Daoy (cell line): ENCODE data around the gene CYSRT1. TPM values are rescaled to one million over a fixed set of nuclear protein-coding genes. Genes with fewer than 3 reads are reported as not detected.

ENCODE experiments used
- DNase-seq: peaks from one replicate; pipeline ENCODE4 v3.0.0-alpha.2; 2015; ENCODE audit warnings: low read depth
- total RNA-seq: library from RNA; depleted of rRNA; stranded (reverse); fragments of >200 nt; shearing (Covaris generic); gene quantifications from 2 replicates; pipeline ENCODE4 v1.2.3, GENCODE V29; 2014

Gene CYSRT1
- total RNA-seq, 1 experiment from 2014 or later: 0.91 TPM

DNA sequence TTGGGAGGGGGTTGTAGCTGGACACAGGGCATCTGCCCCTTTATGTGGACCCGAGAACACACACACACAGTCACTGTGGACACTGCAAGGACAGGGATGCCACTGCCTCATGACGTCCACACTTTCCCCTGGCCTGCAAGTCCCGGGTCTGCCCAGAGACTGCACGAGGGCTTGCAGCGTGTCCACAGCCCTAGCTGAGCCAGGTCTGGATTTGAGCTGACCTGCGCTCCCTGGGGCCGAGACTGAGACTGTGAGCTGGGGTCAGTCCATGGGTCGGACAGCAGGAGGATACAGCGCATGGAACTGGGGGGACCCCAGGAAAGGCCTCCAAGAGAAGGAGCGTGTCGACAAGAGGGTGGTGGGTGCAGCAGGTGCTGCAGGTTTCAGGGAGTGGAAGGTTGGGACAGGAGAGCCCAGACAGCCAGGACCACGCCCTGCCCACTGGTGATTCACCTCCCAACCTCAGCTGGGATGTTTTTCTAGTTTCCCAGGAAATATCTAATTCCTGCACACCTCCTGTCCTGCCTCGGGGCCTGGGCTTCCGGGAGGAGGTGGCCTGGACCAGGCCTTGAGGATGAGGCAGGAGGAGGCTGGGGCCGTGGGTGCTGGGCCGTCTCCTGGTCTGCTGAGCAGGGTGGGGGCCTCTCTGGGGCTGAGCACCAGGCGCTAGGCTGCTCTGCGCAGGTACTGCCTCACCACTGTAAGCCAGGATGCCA lies 1.5 kb downstream of the CYSRT1 start:
- DNase-seq: peak; percentile 67

DNA sequence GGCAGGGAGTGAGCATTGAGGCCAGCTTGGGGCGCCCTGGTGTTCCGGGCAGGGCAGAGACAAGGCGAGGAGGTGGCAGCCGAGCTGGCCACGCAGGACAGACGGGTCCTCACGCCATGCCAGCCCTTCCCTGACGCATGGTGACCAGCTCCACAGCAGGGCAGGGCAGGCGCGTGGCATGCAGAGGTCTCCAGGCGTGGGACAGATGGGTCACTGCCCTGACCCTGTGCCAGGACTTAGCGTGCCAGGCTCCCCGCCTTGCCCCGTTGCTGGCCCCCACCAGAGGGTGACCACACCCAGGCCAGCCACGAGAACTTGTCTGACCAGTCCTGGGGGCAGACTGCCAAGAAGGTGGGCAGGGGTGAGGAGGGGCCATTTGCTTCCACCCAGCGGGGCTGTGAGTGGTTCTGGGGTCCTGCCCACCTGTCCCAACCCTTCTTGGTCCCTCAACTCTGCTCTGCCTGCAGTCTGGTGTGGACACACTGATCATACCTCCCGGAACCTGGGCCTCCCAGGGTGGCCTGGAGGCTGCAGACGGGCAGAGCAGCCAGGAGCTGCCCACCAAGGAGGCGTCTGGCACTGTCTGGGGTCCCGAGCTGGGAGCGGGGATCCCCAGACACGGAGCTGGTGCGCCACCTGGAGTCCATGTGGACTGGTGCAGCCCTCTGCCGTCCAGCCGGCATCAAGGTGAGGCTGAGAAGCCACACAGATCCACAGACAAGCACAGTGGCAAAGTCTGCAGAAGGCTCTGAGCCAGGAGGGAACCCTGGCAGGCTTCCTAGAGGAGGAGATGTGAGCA lies 2.3 kb downstream of the CYSRT1 start, which contains the start of gene RNF224:
TSS of gene RNF224 (plus strand) at position 449 of the 799 bp plus-strand sequence. CDS start 834 bp downstream, outside the sequence.
- peak; percentile 90 for DNase-seq

DNA sequence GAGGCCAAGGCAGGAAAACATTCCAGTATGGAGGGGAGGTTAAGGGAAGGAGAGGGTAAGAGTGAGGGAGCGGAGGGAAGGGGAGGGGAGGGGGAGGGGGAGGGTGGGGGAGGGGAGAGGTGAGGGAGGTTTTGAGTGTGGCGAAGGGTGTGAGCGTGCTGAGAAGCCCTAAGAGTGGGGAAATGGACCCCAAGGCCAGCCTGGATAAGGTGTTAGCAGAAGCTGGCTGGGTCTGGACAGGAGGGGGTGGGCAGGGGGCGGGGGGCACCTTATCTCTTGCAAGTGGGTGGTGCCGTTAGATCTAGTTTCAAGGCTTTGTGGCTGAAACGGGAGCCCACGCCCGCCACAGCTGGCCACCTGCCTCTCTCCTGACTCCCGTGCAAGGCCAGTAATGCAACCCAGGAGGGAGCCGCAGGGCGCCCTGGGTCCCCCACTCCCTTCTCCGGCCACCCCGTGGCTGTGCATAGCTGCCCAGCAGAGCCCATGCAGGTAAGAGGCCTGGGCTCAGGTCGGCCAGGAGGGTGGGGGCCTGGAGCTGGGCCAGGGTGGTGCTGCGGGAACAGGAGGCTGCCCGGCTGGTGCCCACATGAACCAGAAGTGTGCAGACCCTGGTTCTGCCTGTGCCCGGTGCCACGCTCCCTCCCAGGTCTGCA lies 3.0 kb downstream of the CYSRT1 start:
- no peak for DNase-seq

- DNase-seq: no peak
These were observed 3.6 kb downstream of the CYSRT1 start for GRCh38 chr9:137228506-137228967.

DNA sequence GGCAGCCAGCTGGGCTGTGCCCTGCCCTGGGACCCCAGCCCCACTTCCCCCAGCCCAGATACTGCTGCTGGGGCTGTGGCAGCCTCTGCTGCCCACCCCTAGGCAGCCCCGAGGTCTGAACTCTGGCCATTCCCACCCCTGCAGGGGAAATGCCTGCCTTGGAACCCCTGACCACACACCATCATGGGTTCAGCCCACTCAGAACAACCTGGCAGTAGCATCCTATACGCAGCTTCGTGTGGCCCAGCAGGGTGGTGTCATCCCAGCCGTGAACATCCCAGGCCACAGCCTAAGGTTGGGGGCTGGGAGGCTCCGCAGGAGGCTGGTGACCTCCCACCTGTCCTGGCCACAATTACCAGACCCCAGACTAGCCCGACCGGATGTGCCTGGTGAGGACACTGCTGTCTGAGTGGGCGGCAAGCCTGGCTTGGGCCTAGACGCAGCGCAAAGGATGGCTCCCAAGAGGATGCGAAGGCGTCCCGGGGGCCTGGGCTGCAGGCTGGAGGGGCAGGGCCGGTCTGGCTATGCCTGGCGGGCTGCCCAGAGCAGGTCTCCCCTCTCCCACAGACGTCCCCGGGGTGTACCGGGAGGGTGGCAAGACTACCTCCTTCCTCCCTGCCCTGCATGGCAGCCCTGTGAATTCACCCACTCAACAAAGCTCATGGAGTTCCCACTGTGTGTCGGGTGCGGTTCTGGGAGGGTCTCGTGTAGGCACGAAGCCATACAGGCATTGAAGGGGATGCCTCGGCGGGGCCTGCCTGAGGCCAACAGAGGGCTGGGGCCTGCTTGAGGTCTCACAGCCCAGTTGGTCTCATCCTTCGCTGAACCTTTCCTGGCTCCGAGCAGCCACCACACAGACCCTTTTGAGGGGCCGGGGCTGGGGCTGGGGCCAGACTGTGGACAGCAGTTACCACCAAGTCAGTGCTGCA lies 4.3 kb downstream of the CYSRT1 start:
- no peak for DNase-seq

DNA sequence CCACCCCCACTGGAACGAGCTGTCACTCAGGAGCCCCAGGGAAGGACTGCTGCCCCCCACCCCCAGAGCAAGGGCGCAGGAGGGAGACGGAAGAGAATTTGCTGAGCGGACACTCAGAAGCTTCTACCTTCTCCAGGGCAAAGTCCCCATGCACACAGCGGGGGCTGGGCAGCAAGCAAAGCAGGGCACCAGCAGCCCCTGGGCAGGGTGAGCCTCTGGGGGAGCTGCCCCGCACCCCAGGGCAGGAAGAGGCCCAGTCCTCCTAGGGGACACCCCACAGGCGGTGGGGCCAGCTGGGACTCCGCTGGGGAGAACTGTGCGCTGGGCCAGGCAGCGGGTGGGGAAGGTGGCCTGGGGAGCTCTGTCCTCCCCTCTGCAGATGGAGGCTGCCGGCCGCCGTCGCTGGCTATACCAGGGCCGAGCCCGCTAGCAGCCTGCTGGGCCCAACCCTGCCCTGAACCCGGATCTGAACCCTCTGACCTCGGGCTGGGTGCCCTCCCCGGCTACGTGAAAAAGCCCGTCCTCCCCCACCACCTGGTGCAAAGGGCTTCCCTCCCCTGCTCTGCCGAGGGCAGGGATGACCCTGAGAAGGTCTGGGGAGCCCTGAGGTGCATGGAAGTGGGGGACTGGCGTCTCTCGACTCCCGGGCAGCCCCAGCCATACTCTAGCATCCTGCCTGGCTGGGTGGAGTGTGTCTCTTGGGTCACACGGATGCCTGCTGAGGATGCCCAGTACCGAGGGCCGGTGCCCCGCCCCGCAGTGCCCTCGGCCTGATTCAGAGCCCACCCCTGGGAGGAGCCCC lies 5.1 kb downstream of the CYSRT1 start:
- DNase-seq: no peak

GRCh38 chr9:137230705-137231371 lies 5.9 kb downstream of the CYSRT1 start, which contains the start of gene SLC34A3:
Gene SLC34A3 (plus strand): TSS chr9:137230901. CDS start chr9:137231703, 802 bp downstream.
- DNase-seq: no peak

- DNase-seq: no peak
These were observed 6.5 kb downstream of the CYSRT1 start for GRCh38 chr9:137231372-137232039.

- DNase-seq: no peak
These were observed 7.1 kb downstream of the CYSRT1 start for GRCh38 chr9:137232101-137232500.

DNA sequence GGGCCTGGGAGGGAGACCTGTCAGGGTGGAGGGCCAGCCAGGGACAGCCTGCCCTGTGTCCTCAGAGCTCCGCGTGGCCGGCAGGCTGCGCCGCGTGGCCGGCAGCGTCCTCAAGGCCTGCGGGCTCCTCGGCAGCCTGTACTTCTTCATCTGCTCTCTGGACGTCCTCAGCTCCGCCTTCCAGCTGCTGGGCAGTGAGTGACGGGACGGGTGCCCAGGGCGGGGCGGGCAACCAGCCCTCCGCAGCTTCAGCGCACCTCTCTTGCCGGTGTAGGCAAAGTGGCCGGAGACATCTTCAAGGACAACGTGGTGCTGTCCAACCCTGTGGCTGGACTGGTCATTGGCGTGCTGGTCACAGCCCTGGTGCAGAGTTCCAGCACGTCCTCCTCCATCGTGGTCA lies 7.5 kb downstream of the CYSRT1 start:
- no peak for DNase-seq

- DNase-seq: no peak
These were observed 8.4 kb downstream of the CYSRT1 start for GRCh38 chr9:137233143-137233980.

DNA sequence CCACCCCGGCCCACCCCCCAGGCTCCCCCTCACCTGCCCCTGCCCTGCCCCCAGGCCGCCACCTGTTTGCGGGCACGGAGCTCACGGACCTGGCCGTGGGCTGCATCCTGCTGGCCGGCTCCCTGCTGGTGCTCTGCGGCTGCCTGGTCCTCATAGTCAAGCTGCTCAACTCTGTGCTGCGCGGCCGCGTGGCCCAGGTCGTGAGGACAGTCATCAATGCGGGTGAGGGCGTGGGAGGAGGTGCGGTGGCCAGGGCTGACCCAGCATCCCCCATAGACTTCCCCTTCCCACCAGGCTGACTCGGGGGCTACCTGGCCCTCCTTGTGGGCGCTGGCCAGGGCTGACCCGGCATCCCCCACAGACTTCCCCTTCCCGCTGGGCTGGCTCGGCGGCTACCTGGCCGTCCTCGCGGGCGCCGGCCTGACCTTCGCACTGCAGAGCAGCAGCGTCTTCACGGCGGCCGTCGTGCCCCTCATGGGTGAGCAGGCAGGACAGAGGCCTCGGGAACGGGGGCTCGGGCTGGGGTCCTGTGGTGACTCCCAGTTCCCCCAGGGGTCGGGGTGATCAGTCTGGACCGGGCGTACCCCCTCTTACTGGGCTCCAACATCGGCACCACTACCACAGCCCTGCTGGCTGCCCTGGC lies 9.2 kb downstream of the CYSRT1 start:
- no peak for DNase-seq

DNA sequence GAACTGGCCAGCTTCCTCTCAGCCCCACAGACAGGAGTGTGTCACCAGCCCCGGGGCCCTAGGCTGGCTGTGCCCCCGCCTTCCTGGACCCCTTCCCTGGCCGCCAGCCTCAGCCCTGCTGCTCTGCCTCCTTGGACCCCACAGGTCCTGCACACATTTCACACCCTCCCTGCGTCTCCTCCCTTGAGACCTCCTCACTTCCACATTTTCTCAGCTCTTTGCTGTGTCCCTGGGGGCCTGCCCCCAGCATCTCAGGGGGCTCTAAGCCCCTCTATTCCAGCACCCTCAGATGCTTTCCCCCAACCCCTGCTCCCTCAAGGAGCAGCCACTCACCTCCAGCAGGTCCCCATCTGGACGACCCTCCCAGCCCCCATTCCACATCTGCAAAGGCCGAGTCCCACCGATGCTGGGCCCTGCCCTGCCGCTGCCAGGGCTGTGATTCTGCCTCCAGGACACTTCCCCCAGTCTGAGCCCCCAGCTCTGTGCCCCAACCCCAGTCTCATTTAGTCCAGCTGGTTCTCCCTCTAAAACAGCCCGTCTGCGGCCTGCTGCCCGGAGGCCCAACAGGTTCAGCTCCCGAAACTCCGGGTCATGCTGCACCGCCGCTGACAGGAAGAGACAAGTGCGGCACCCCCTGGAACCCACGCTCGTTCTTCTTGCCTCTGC lies 9.9 kb downstream of the CYSRT1 start:
- DNase-seq: no peak

- DNase-seq: no peak
These were observed 10.7 kb downstream of the CYSRT1 start for GRCh38 chr9:137235424-137236237.

GRCh38 chr9:137236238-137236935 lies 11.4 kb downstream of the CYSRT1 start:
- peak; percentile 91 for DNase-seq
